H9 (cell line): ENCODE measurements around the gene KCNH5. TPM values are rescaled to one million over a fixed set of nuclear protein-coding genes. Genes with fewer than 3 reads are reported as not detected.

Experiments used
- DNase-seq: peaks from one replicate; pipeline ENCODE4 v3.0.0-alpha.2; 2017
- H2AFZ ChIP-seq: one replicate; pipeline ENCODE4 v1.6.1; 2013; ENCODE audit warnings: mild to moderate bottlenecking, low read length, control low read depth, moderate library complexity
- H2AK5ac ChIP-seq: 2 replicates; pipeline ENCODE4 v1.6.1; 2013; ENCODE audit warnings: low read length, control low read depth, mixed read lengths; ENCODE audit not compliant: insufficient read length
- H2BK120ac ChIP-seq: one replicate; pipeline ENCODE4 v1.6.1; 2013; ENCODE audit warnings: low read depth, mild to moderate bottlenecking, low read length, control low read depth, inconsistent platforms; ENCODE audit not compliant: poor library complexity, severe bottlenecking
- H2BK12ac ChIP-seq: 2 replicates; pipeline ENCODE4 v1.6.1; 2013; ENCODE audit warnings: low read length, control low read depth, mixed read lengths, low read depth; ENCODE audit not compliant: insufficient read length
- H2BK15ac ChIP-seq: 2 replicates; pipeline ENCODE4 v1.6.1; 2013; ENCODE audit warnings: low read depth, low read length, control low read depth
- H2BK20ac ChIP-seq: one replicate; pipeline ENCODE4 v1.6.1; 2013; ENCODE audit warnings: low read depth, mild to moderate bottlenecking, low read length, control low read depth, inconsistent platforms; ENCODE audit not compliant: poor library complexity, severe bottlenecking
- H2BK5ac ChIP-seq: 2 replicates; pipeline ENCODE4 v1.6.1; 2013; ENCODE audit warnings: low read length, control low read depth, mixed read lengths; ENCODE audit not compliant: insufficient read length
- H3K14ac ChIP-seq: 2 replicates; pipeline ENCODE4 v1.6.1; 2013; ENCODE audit warnings: low read length, control low read depth; ENCODE audit not compliant: insufficient read depth
- H3K18ac ChIP-seq: 2 replicates; pipeline ENCODE4 v1.6.1; 2013; ENCODE audit warnings: low read depth, mild to moderate bottlenecking, mixed read lengths, low read length, control low read depth; ENCODE audit not compliant: insufficient read length
- H3K23ac ChIP-seq: 2 replicates; pipeline ENCODE4 v1.6.1; 2013; ENCODE audit warnings: low read length, control low read depth, mixed read lengths, low read depth; ENCODE audit not compliant: insufficient read length
- H3K23me2 ChIP-seq: 2 replicates; pipeline ENCODE4 v1.6.1; 2013; ENCODE audit warnings: low read depth, mild to moderate bottlenecking, mixed read lengths, low read length, control low read depth; ENCODE audit not compliant: insufficient read length, poor library complexity, severe bottlenecking
- H3K27ac ChIP-seq: 2 replicates; pipeline ENCODE4 v1.5.1; 2013; ENCODE audit warnings: low read length, control low read depth, mixed read lengths, low read depth; ENCODE audit not compliant: insufficient read length
- H3K27me3 ChIP-seq: 2 replicates; pipeline ENCODE4 v1.6.1; 2013; ENCODE audit warnings: low read length, control low read depth, inconsistent platforms; ENCODE audit not compliant: insufficient read depth
- H3K4ac ChIP-seq: 2 replicates; pipeline ENCODE4 v1.6.1; 2013; ENCODE audit warnings: low read depth, mild to moderate bottlenecking, control low read depth, inconsistent platforms, low read length, moderate library complexity
- H3K4me1 ChIP-seq: 2 replicates; pipeline ENCODE4 v1.6.1; 2013; ENCODE audit warnings: low read length, control low read depth, inconsistent platforms; ENCODE audit not compliant: insufficient read depth
- H3K4me2 ChIP-seq: 2 replicates; pipeline ENCODE4 v1.6.1; 2013; ENCODE audit warnings: low read length, control low read depth, mixed read lengths; ENCODE audit not compliant: insufficient read length, insufficient read depth
- H3K56ac ChIP-seq: 2 replicates; pipeline ENCODE4 v1.6.1; 2013; ENCODE audit warnings: low read depth, mild to moderate bottlenecking, mixed read lengths, low read length, control low read depth; ENCODE audit not compliant: insufficient read length
- H3K79me1 ChIP-seq: 2 replicates; pipeline ENCODE4 v1.6.1; 2013; ENCODE audit warnings: low read depth, mild to moderate bottlenecking, moderate library complexity, low read length, control low read depth, inconsistent platforms; ENCODE audit not compliant: insufficient read depth, poor library complexity, severe bottlenecking
- H3K79me2 ChIP-seq: 2 replicates; pipeline ENCODE4 v1.6.1; 2013; ENCODE audit warnings: low read length, control low read depth, inconsistent platforms; ENCODE audit not compliant: insufficient read depth
- H3K9ac ChIP-seq: 2 replicates; pipeline ENCODE4 v1.6.1; 2013; ENCODE audit warnings: low read length, control low read depth, mixed read lengths; ENCODE audit not compliant: insufficient read length; ENCODE audit errors: extremely low read depth
- H3K9me3 ChIP-seq: one replicate; pipeline ENCODE4 v1.6.1; 2013; ENCODE audit warnings: low read depth, low read length, inconsistent platforms; ENCODE audit not compliant: control insufficient read depth
- H3T11ph ChIP-seq: one replicate; pipeline ENCODE4 v1.6.1; 2013; ENCODE audit warnings: mild to moderate bottlenecking, low read length, control low read depth, inconsistent platforms
- H4K20me1 ChIP-seq: one replicate; pipeline ENCODE4 v1.6.1; 2013; ENCODE audit not compliant: control insufficient read depth, insufficient read length, insufficient read depth
- H4K5ac ChIP-seq: 2 replicates; pipeline ENCODE4 v1.6.1; 2013; ENCODE audit warnings: low read depth, mild to moderate bottlenecking, mixed read lengths, low read length, control low read depth; ENCODE audit not compliant: insufficient read length
- H4K8ac ChIP-seq: replicated peaks from 2 replicates; pipeline ENCODE4 v1.6.1; 2013; ENCODE audit warnings: low read length, control low read depth, mixed read lengths, low read depth; ENCODE audit not compliant: insufficient read length
- H4K91ac ChIP-seq: 2 replicates; pipeline ENCODE4 v1.6.1; 2013; ENCODE audit warnings: low read depth, mild to moderate bottlenecking, moderate library complexity, mixed read lengths, low read length, control low read depth; ENCODE audit not compliant: insufficient read length
- H3K27ac Mint-ChIP-seq, 3 experiments: 2 replicates in 2 of 3; 3 replicates in 1 of 3; pipeline ENCODE4 v1.8.0; 2020 to 2021; ENCODE audit warnings: mixed read lengths in 3 of 3, mild to moderate bottlenecking in 1 of 3, moderate library complexity in 1 of 3
- H3K27me3 Mint-ChIP-seq: 2 replicates; pipeline ENCODE4 v1.8.0; 2021; ENCODE audit warnings: low read depth, mild to moderate bottlenecking, moderate library complexity, mixed read lengths
- H3K36me3 Mint-ChIP-seq, 3 experiments: 2 replicates in 2 of 3; 3 replicates in 1 of 3; pipeline ENCODE4 v1.8.0; 2020 to 2021; ENCODE audit warnings: low read depth in 3 of 3, mixed read lengths in 3 of 3; ENCODE audit not compliant: insufficient read depth in 1 of 3
- H3K4me1 Mint-ChIP-seq, 2 experiments: 2 replicates each; pipeline ENCODE4 v1.8.0; 2020; ENCODE audit warnings: mixed read lengths in 2 of 2
- H3K4me3 Mint-ChIP-seq, 2 experiments: 2 replicates in 1 of 2; 3 replicates in 1 of 2; pipeline ENCODE4 v1.8.0; 2020 to 2021; ENCODE audit warnings: mild to moderate bottlenecking in 2 of 2, mixed read lengths in 2 of 2, moderate library complexity in 1 of 2
- H3K9me3 Mint-ChIP-seq, 2 experiments: 2 replicates in 1 of 2; 3 replicates in 1 of 2; pipeline ENCODE4 v1.8.0; 2020; ENCODE audit warnings: mild to moderate bottlenecking in 2 of 2, mixed read lengths in 2 of 2, moderate library complexity in 1 of 2
- WGBS: extraction: QIAGEN DNeasy Blood & Tissue Kit; methylation state at CpG from one replicate; pipeline ENCODE4 v1.1.7; 2013; ENCODE audit warnings: missing lambda C conversion rate, low lambda C conversion rate, mixed read lengths; ENCODE audit not compliant: insufficient read length; ENCODE audit errors: extremely low coverage; 5-methylcytosine and 5-hydroxymethylcytosine counted together
- total RNA-seq: library from RNA; stranded (reverse); gene quantifications from 2 replicates; pipeline ENCODE4 v1.2.1, GENCODE V29; 2021
- TF ChIP-seq, protein P1 (sequence below): fragments of 200-600 bp; sonication (generic); conservative IDR thresholded peaks from 3 replicates; pipeline ENCODE4 v1.8.0; 2021; ENCODE audit warnings: antibody characterized with exemption, mild to moderate bottlenecking

Gene KCNH5
- total RNA-seq, 1 experiment from 2014 or later = 0.42 TPM

DNA sequence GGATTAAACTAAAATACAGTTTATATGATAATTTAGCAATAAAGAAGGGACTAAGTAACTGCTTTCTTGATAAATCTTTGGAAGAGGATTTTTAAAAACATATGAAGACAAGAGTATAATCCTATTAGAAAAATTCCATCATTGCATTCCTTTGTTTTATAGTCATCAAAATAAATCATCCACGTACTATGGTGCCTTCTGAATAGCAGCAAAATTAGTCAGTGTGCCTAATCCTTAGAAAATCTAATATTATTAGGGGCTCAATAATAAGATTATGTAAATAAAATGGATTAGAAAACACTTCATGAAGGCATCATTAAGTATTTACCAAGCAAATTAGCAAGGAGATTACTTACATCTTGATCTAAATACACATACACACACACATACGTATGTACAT is 102.1 kb downstream of the KCNH5 start:
- H3K9ac ChIP-seq = no peak overlapping the region

More for the DNA sequence above, 102.1 kb downstream of the KCNH5 start:
- no peak overlapping the region for H3K23ac ChIP-seq
- peaks cover 3 to 4% of the 10 kb centered on the region in 2 experiments; a peak in 2 of 4 replicates for H3K4me1 Mint-ChIP-seq
- no peak overlapping the region for H2BK5ac ChIP-seq
- H3K56ac ChIP-seq = no peak overlapping the region
- no peak overlapping the region for H3K4ac ChIP-seq
- H3K23me2 ChIP-seq = no peaks in the 10 kb centered on the region
- H3K36me3 Mint-ChIP-seq = no peaks in the 10 kb centered on the region
- no peak overlapping the region for H3K14ac ChIP-seq
- H2AFZ ChIP-seq = no peak overlapping the region
- H3K4me3 Mint-ChIP-seq = no peak overlapping the region
- no peak for DNase-seq
- H4K8ac ChIP-seq = no peak overlapping the region
- no peak overlapping the region for H2AK5ac ChIP-seq
- no peaks in the 10 kb centered on the region for H3K9me3 ChIP-seq
- no peak overlapping the region for H2BK20ac ChIP-seq
- H3K9me3 Mint-ChIP-seq = no peaks in the 10 kb centered on the region
- no peak overlapping the region for H3K27ac ChIP-seq
- H3K79me1 ChIP-seq = no peaks in the 10 kb centered on the region
- H3K79me2 ChIP-seq = no peaks in the 10 kb centered on the region
- no peak overlapping the region for H3K18ac ChIP-seq
- no peak overlapping the region for H4K5ac ChIP-seq
- TF ChIP-seq, protein P1, sequence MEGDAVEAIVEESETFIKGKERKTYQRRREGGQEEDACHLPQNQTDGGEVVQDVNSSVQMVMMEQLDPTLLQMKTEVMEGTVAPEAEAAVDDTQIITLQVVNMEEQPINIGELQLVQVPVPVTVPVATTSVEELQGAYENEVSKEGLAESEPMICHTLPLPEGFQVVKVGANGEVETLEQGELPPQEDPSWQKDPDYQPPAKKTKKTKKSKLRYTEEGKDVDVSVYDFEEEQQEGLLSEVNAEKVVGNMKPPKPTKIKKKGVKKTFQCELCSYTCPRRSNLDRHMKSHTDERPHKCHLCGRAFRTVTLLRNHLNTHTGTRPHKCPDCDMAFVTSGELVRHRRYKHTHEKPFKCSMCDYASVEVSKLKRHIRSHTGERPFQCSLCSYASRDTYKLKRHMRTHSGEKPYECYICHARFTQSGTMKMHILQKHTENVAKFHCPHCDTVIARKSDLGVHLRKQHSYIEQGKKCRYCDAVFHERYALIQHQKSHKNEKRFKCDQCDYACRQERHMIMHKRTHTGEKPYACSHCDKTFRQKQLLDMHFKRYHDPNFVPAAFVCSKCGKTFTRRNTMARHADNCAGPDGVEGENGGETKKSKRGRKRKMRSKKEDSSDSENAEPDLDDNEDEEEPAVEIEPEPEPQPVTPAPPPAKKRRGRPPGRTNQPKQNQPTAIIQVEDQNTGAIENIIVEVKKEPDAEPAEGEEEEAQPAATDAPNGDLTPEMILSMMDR = no peak
- no peak overlapping the region for H3K4me2 ChIP-seq
- no peak overlapping the region for H2BK15ac ChIP-seq
- H2BK12ac ChIP-seq = no peak overlapping the region
- H3K27ac Mint-ChIP-seq = no peak overlapping the region
- no peaks in the 10 kb centered on the region for H3K27me3 Mint-ChIP-seq
- no peak overlapping the region for H3T11ph ChIP-seq
- WGBS = no CpG with 5 or more reads among the region's 2 CpGs
- no peaks in the 10 kb centered on the region for H3K27me3 ChIP-seq
- no peaks in the 10 kb centered on the region for H3K4me1 ChIP-seq
- H2BK120ac ChIP-seq = no peak overlapping the region
- no peaks in the 10 kb centered on the region for H4K20me1 ChIP-seq
- H4K91ac ChIP-seq = no peak overlapping the region
